GM12865 (cell line): Measurements from ENCODE around the gene TCEA2.

Experiments
- DNase-seq: peaks from one replicate; pipeline ENCODE4 v3.0.0; 2010; ENCODE audit warnings: low read depth
- H3K4me3 ChIP-seq: 2 replicates; pipeline ENCODE4 v1.5.1; 2011; ENCODE audit warnings: mild to moderate bottlenecking, low read depth, low read length, control low read depth
- CTCF ChIP-seq: IDR thresholded peaks from 2 replicates; pipeline ENCODE4 v1.5.1; 2011; ENCODE audit warnings: low read length, control low read depth, low read depth, inconsistent platforms; ENCODE audit not compliant: insufficient read depth; ENCODE audit errors: missing control alignments

TCEA2 gene

GRCh38 chr20:64024141-64024990 lies 38.6 kb upstream of the TCEA2 start:
- TF ChIP-seq CTCF: no peak
- H3K4me3 ChIP-seq: no peak overlapping the region

GRCh38 chr20:64025101-64025825 lies 37.7 kb upstream of the TCEA2 start:
- no peak overlapping the region for H3K4me3 ChIP-seq
- no peak for TF ChIP-seq CTCF
- DNase-seq: no peak

More at GRCh38 chr20:64024141-64024990, 38.6 kb upstream of the TCEA2 start:
- DNase-seq: no peak

GRCh38 chr20:64025826-64026412 lies 37.1 kb upstream of the TCEA2 start:
- TF ChIP-seq CTCF: no peak
- H3K4me3 ChIP-seq: no peak overlapping the region
- no peak for DNase-seq

GRCh38 chr20:64027981-64028685 lies 34.9 kb upstream of the TCEA2 start:
- no peak for DNase-seq
- TF ChIP-seq CTCF: no peak
- H3K4me3 ChIP-seq: no peak overlapping the region

- TF ChIP-seq CTCF: no peak
- no peak overlapping the region for H3K4me3 ChIP-seq
- DNase-seq: no peak
These were observed 33.5 kb upstream of the TCEA2 start for GRCh38 chr20:64029293-64030117.
